OCI-LY1 (cell line): ENCODE measurements around the gene FARS2.

Experiments
- CTCF ChIP-seq: fragments of 200-600 bp; sonication (generic), shearing (Covaris generic); IDR thresholded peaks from 2 replicates; pipeline ENCODE4 v1.5.1; 2017; ENCODE audit warnings: mild to moderate bottlenecking, antibody characterized with exemption, low read length, moderate library complexity, mixed read lengths
- EZH2 ChIP-seq: fragments of 200-600 bp; sonication (generic), shearing (Covaris generic); IDR thresholded peaks from 2 replicates; pipeline ENCODE4 v1.8.0; 2017; ENCODE audit warnings: borderline replicate concordance, mixed run types, mild to moderate bottlenecking, antibody characterized with exemption, low read length, moderate library complexity, mixed read lengths

GRCh38 chr6:5559651-5560050, 298.3 kb downstream of the FARS2 start:
- TF ChIP-seq CTCF (no peak), EZH2 (no peak)
